Renal cortical epithelial cell (primary cell): ENCODE data around the gene BMAL2. TPM values are rescaled to one million over a fixed set of nuclear protein-coding genes. Genes with fewer than 3 reads are reported as not detected.

Source experiments
- DNase-seq: peaks from one replicate; pipeline ENCODE4 v3.0.0-alpha.2; 2011; ENCODE audit warnings: low read depth
- total RNA-seq: library from RNA; depleted of rRNA; stranded (reverse); fragments of >200 nt; gene quantifications from 2 replicates; pipeline ENCODE4 v1.2.3, GENCODE V29; 2014

Gene BMAL2
- 24.6 and 65.5 TPM in 2 replicates for total RNA-seq

GRCh38 chr12:27332714-27333402 is at the start of gene BMAL2:
Gene BMAL2 (plus strand): TSS chr12:27332836. CDS start chr12:27333073, 237 bp downstream.
- DNase-seq, result no peak

- DNase-seq, result no peak
Observed at GRCh38 chr12:27284021-27284420, 48.6 kb upstream of the BMAL2 start.

GRCh38 chr12:27284751-27285150 is 47.9 kb upstream of the BMAL2 start:
- peak; percentile 10 for DNase-seq

- no peak for DNase-seq
Observed at GRCh38 chr12:27285403-27285802, 47.2 kb upstream of the BMAL2 start.

GRCh38 chr12:27289414-27289813 is 43.2 kb upstream of the BMAL2 start:
- DNase-seq, result no peak

- DNase-seq, result no peak
Observed at GRCh38 chr12:27290501-27291168, 42.0 kb upstream of the BMAL2 start.

- DNase-seq, result peak; percentile 13
Observed at GRCh38 chr12:27291862-27292261, 40.8 kb upstream of the BMAL2 start.

- no peak for DNase-seq
Observed at GRCh38 chr12:27292718-27293117, 39.9 kb upstream of the BMAL2 start.

- no peak for DNase-seq
Observed at GRCh38 chr12:27293463-27293862, 39.2 kb upstream of the BMAL2 start.

- DNase-seq, result no peak
Observed at GRCh38 chr12:27296674-27297073, 36.0 kb upstream of the BMAL2 start.

GRCh38 chr12:27297566-27297965 is 35.1 kb upstream of the BMAL2 start:
- no peak for DNase-seq

GRCh38 chr12:27299102-27299501 is 33.5 kb upstream of the BMAL2 start:
- DNase-seq, result no peak

GRCh38 chr12:27300226-27300625 is 32.4 kb upstream of the BMAL2 start:
- no peak for DNase-seq

GRCh38 chr12:27303139-27304111 is 29.2 kb upstream of the BMAL2 start:
- DNase-seq, result no peak

GRCh38 chr12:27304856-27305255 is 27.8 kb upstream of the BMAL2 start:
- DNase-seq, result no peak

- DNase-seq, result peak; percentile 71
Observed at GRCh38 chr12:27305673-27306456, 26.8 kb upstream of the BMAL2 start.

GRCh38 chr12:27309293-27309994 is 23.2 kb upstream of the BMAL2 start:
- DNase-seq, result no peak

GRCh38 chr12:27309995-27310315 is 22.7 kb upstream of the BMAL2 start:
- no peak for DNase-seq

- no peak for DNase-seq
Observed at GRCh38 chr12:27316947-27317346, 15.7 kb upstream of the BMAL2 start.

GRCh38 chr12:27319409-27319808 is 13.2 kb upstream of the BMAL2 start:
- DNase-seq, result peak; percentile 73

- no peak for DNase-seq
Observed at GRCh38 chr12:27319848-27320247, 12.8 kb upstream of the BMAL2 start.
